AG09319 (cell line): Measurements from ENCODE around the gene NFATC4.

ENCODE experiments used
- DNase-seq: peaks from one replicate; pipeline ENCODE4 v3.0.0-alpha.2; 2010; ENCODE audit warnings: low read depth; ENCODE audit errors: extremely low read depth
- CTCF ChIP-seq: IDR thresholded peaks from 2 replicates; pipeline ENCODE4 v1.5.1; 2011; ENCODE audit warnings: low read depth, mild to moderate bottlenecking, inconsistent platforms, low read length, moderate library complexity

NFATC4 gene

GRCh38 chr14:24377657-24378056 is 9.7 kb downstream of the NFATC4 start:
- TF ChIP-seq CTCF, result no peak
- no peak for DNase-seq

- TF ChIP-seq CTCF, result no peak
- DNase-seq, result no peak
These were observed 10.3 kb downstream of the NFATC4 start for GRCh38 chr14:24378327-24378726.

GRCh38 chr14:24378981-24379906 is 11.3 kb downstream of the NFATC4 start:
- DNase-seq, result no peak
- TF ChIP-seq CTCF, result no peak

- DNase-seq, result no peak
- no peak for TF ChIP-seq CTCF
These were observed 12.1 kb downstream of the NFATC4 start for GRCh38 chr14:24379907-24380730.

- TF ChIP-seq CTCF, result no peak
- DNase-seq, result no peak
These were observed 13.5 kb downstream of the NFATC4 start for GRCh38 chr14:24381363-24382063.

GRCh38 chr14:24382064-24382371 is 14.0 kb downstream of the NFATC4 start:
- DNase-seq, result no peak
- TF ChIP-seq CTCF, result no peak

- no peak for DNase-seq
- TF ChIP-seq CTCF, result no peak
These were observed 16.2 kb downstream of the NFATC4 start for GRCh38 chr14:24384169-24384568.
